IPS DF 6.9 (cell line): ENCODE data around the gene MADCAM1.

Source experiments
- DNase-seq: peaks from one replicate; pipeline ENCODE4 v3.0.0-alpha.2; 2013; ENCODE audit warnings: low read depth, low spot score
- H3K27ac ChIP-seq: one replicate; pipeline ENCODE4 v1.5.1; 2013; ENCODE audit warnings: low read length, control low read depth
- H3K27me3 ChIP-seq: 2 replicates; pipeline ENCODE4 v1.6.1; 2013; ENCODE audit warnings: mild to moderate bottlenecking, low read length; ENCODE audit not compliant: control insufficient read depth, insufficient read depth
- H3K36me3 ChIP-seq: 2 replicates; pipeline ENCODE4 v1.6.1; 2013; ENCODE audit warnings: low read length; ENCODE audit not compliant: control insufficient read depth, insufficient read depth
- H3K4me1 ChIP-seq: 2 replicates; pipeline ENCODE4 v1.6.1; 2013; ENCODE audit warnings: low read length; ENCODE audit not compliant: control insufficient read depth, insufficient read depth
- H3K4me3 ChIP-seq: 2 replicates; pipeline ENCODE4 v1.5.1; 2013; ENCODE audit warnings: mild to moderate bottlenecking, low read length
- H3K9me3 ChIP-seq: 2 replicates; pipeline ENCODE4 v1.6.1; 2013; ENCODE audit warnings: low read length, inconsistent platforms; ENCODE audit not compliant: control insufficient read depth, insufficient read depth
- WGBS: extraction: QIAGEN DNeasy Blood & Tissue Kit; methylation state at CpG from one replicate; pipeline ENCODE4 v1.1.7; 2013; ENCODE audit warnings: mixed read lengths, missing lambda C conversion rate; ENCODE audit not compliant: insufficient read length, insufficient coverage; 5-methylcytosine and 5-hydroxymethylcytosine counted together

Gene MADCAM1

GRCh38 chr19:543910-544608, 47.8 kb downstream of the MADCAM1 start, which contains the start of gene GZMM:
Gene GZMM, plus strand, starts transcription at chr19:544053. Its CDS starts 19 bp downstream, at chr19:544072.
- H3K4me1 ChIP-seq = peaks cover 1% of the 10 kb centered on the region; the same call in 1 of the 2 replicates
- DNase-seq = no peak
- peaks cover 12% of the 10 kb centered on the region; the same call in 1 of the 2 replicates for H3K36me3 ChIP-seq
- H3K9me3 ChIP-seq = no peaks in the 10 kb centered on the region
- no peak within 1 kb of the TSS for H3K27ac ChIP-seq
- WGBS = no CpG with 5 or more reads among the region's 31 CpGs
- no peaks in the 10 kb centered on the region for H3K27me3 ChIP-seq
- H3K4me3 ChIP-seq = no peak within 1 kb of the TSS

GRCh38 chr19:547117-547516, 50.8 kb downstream of the MADCAM1 start:
- Histone ChIP-seq H3K4me1 (peaks cover 1% of the 10 kb centered on the region; the same call in 1 of the 2 replicates), H3K9me3 (no peaks in the 10 kb centered on the region), H3K27me3 (no peaks in the 10 kb centered on the region), H3K36me3 (no peaks in the 10 kb centered on the region; the same call in 1 of the 2 replicates), H3K27ac (no peak overlapping the region), H3K4me3 (no peak overlapping the region)
- WGBS = no CpG with 5 or more reads among the region's 15 CpGs
- DNase-seq = no peak

- Histone ChIP-seq H3K4me1 (peaks cover 1% of the 10 kb centered on the region; the same call in 1 of the 2 replicates), H3K27me3 (no peaks in the 10 kb centered on the region), H3K36me3 (no peaks in the 10 kb centered on the region; the same call in 1 of the 2 replicates), H3K4me3 (no peak overlapping the region), H3K9me3 (no peaks in the 10 kb centered on the region), H3K27ac (no peak overlapping the region)
- DNase-seq = no peak
- no CpG with 5 or more reads among the region's 26 CpGs for WGBS
These were observed 51.8 kb downstream of the MADCAM1 start for GRCh38 chr19:547836-548720.

GRCh38 chr19:548886-549830, 52.9 kb downstream of the MADCAM1 start:
- Histone ChIP-seq H3K4me3 (no peak overlapping the region), H3K9me3 (no peaks in the 10 kb centered on the region), H3K27ac (no peak overlapping the region), H3K4me1 (peaks cover 1% of the 10 kb centered on the region; the same call in 1 of the 2 replicates), H3K36me3 (no peaks in the 10 kb centered on the region; the same call in 1 of the 2 replicates), H3K27me3 (no peaks in the 10 kb centered on the region)
- WGBS = no CpG with 5 or more reads among the region's 52 CpGs
- no peak for DNase-seq

GRCh38 chr19:554817-555216, 58.5 kb downstream of the MADCAM1 start:
- Histone ChIP-seq H3K4me3 (no peak overlapping the region), H3K36me3 (no peaks in the 10 kb centered on the region), H3K27ac (no peak overlapping the region), H3K27me3 (no peaks in the 10 kb centered on the region), H3K9me3 (no peaks in the 10 kb centered on the region), H3K4me1 (no peaks in the 10 kb centered on the region; the same call in 1 of the 2 replicates)
- WGBS = no CpG with 5 or more reads among the region's 20 CpGs
- no peak for DNase-seq
